SK-N-SH (cell line): Measurements from ENCODE around the gene CDK4. TPM values are rescaled to one million over a fixed set of nuclear protein-coding genes. Genes with fewer than 3 reads are reported as not detected.

ENCODE experiments used
- CTCF ChIA-PET: fragments of 300-600, 350-600 bp; formaldehyde crosslinking; extraction: SDS; loops from one replicate; lab custom pipeline; 2021; lab: Yijun Ruan, JAX
- POLR2A ChIA-PET: fragments of 350-600 bp; sonication (Branson Sonifier 250); formaldehyde crosslinking; extraction: SDS; loops from one replicate; lab custom pipeline; 2020; ENCODE audit warnings: antibody characterized with exemption, inconsistent platforms; lab: Yijun Ruan, JAX
- DNase-seq: peaks from one replicate; pipeline ENCODE4 v3.0.0; 2012
- H2AFZ ChIP-seq: fragments of 200-600 bp; sonication (generic); 2 replicates; pipeline ENCODE4 v1.8.1; 2016; ENCODE audit warnings: antibody characterized with exemption, mild to moderate bottlenecking, low read depth
- H3F3A ChIP-seq: fragments of 200-600 bp; sonication (generic); replicated peaks from 2 replicates; pipeline ENCODE3; 2016; ENCODE audit warnings: antibody characterized with exemption, mild to moderate bottlenecking; ENCODE audit not compliant: insufficient read depth
- H3K27ac ChIP-seq, 2 experiments: fragments of 200-500 bp in 1 of 2; fragments of 200-600 bp in 1 of 2; sonication (Bioruptor generic) in 1 of 2; sonication (generic), shearing (Covaris generic) in 1 of 2; 2 replicates each; pipeline versions ENCODE4 v1.5.1 to v1.6.1; 2014 to 2016; ENCODE audit warnings: low read depth in 2 of 2, inconsistent platforms in 1 of 2, low read length in 1 of 2, mild to moderate bottlenecking in 1 of 2, mixed read lengths in 1 of 2
- H3K27me3 ChIP-seq: fragments of 200-600 bp; sonication (generic), shearing (Covaris generic); 2 replicates; pipeline ENCODE4 v1.6.1; 2016; ENCODE audit warnings: mixed run types; ENCODE audit not compliant: insufficient read depth
- H3K36me3 ChIP-seq, 2 experiments: fragments of 200-500 bp in 1 of 2; fragments of 200-600 bp in 1 of 2; sonication (Bioruptor generic) in 1 of 2; sonication (generic) in 1 of 2; replicated peaks in 1 of 2; 2 replicates each; pipeline versions ENCODE3 to v1.5.1; 2014 to 2016; ENCODE audit warnings: low read length in 1 of 2, mild to moderate bottlenecking in 1 of 2; ENCODE audit not compliant: insufficient read depth in 2 of 2, control insufficient read depth in 1 of 2
- H3K4me1 ChIP-seq, 2 experiments: fragments of 200-500 bp in 1 of 2; fragments of 200-600 bp in 1 of 2; sonication (Bioruptor generic) in 1 of 2; sonication (generic), shearing (Covaris generic) in 1 of 2; 2 replicates each; pipeline versions ENCODE4 v1.5.1 to v1.6.1; 2014 to 2016; ENCODE audit warnings: low read depth in 1 of 2, low read length in 1 of 2, mixed run types in 1 of 2; ENCODE audit not compliant: insufficient read depth in 2 of 2, control insufficient read depth in 1 of 2
- H3K4me2 ChIP-seq: fragments of 200-600 bp; sonication (generic), shearing (Covaris generic); 2 replicates; pipeline ENCODE4 v1.6.1; 2017; ENCODE audit warnings: mixed run types
- H3K4me3 ChIP-seq, 2 experiments: fragments of 200-500 bp in 1 of 2; fragments of 200-600 bp in 1 of 2; sonication (Bioruptor generic) in 1 of 2; sonication (generic), shearing (Covaris generic) in 1 of 2; 2 replicates each; pipeline versions ENCODE4 v1.5.1 to v1.8.1; 2014 to 2016; ENCODE audit warnings: low read depth in 2 of 2, inconsistent platforms in 1 of 2, low read length in 1 of 2, mild to moderate bottlenecking in 1 of 2, mixed read lengths in 1 of 2, moderate library complexity in 1 of 2
- H3K79me2 ChIP-seq: fragments of 200-600 bp; sonication (generic); 2 replicates; pipeline ENCODE4 v1.8.1; 2017; ENCODE audit warnings: mild to moderate bottlenecking; ENCODE audit not compliant: insufficient read depth
- H3K9ac ChIP-seq: fragments of 200-600 bp; sonication (generic); 2 replicates; pipeline ENCODE4 v1.6.1; 2017; ENCODE audit warnings: mixed run types
- H3K9me2 ChIP-seq: fragments of 200-600 bp; sonication (generic); 2 replicates; pipeline ENCODE4 v1.6.1; 2017; ENCODE audit warnings: mixed run types
- H3K9me3 ChIP-seq: fragments of 200-600 bp; sonication (generic); 2 replicates; pipeline ENCODE4 v1.6.1; 2017; ENCODE audit warnings: mixed run types, mild to moderate bottlenecking, moderate library complexity
- H4K20me1 ChIP-seq: fragments of 200-600 bp; sonication (generic); 2 replicates; pipeline ENCODE4 v1.6.1; 2017; ENCODE audit warnings: mild to moderate bottlenecking, mixed run types; ENCODE audit not compliant: insufficient read depth
- EP300 ChIP-seq, 2 experiments: IDR thresholded peaks; 2 replicates each; pipeline versions ENCODE4 v1.4.0 to v1.6.1; 2012; ENCODE audit warnings: borderline replicate concordance in 1 of 2, low read depth in 1 of 2, low read length in 1 of 2
- FOXJ3 ChIP-seq: sonication (generic); formaldehyde crosslinking; IDR thresholded peaks from 2 replicates; pipeline ENCODE4 v1.5.1; 2020; ENCODE audit warnings: mild to moderate bottlenecking, missing genetic modification reagents
- FOXM1 ChIP-seq: IDR thresholded peaks from 2 replicates; pipeline ENCODE4 v1.4.0; 2012; ENCODE audit warnings: low read depth, mild to moderate bottlenecking
- GABPA ChIP-seq: IDR thresholded peaks from 2 replicates; pipeline ENCODE4 v1.4.0; 2012; ENCODE audit warnings: low read depth, mild to moderate bottlenecking
- GATA2 ChIP-seq: sonication (generic); formaldehyde crosslinking; IDR thresholded peaks from 2 replicates; pipeline ENCODE4 v1.5.0; 2020; ENCODE audit warnings: mild to moderate bottlenecking, missing genetic modification reagents
- IRF3 ChIP-seq: fragments of 150-350 bp; IDR thresholded peaks from 2 replicates; pipeline ENCODE4 v1.6.1; 2016; ENCODE audit warnings: mild to moderate bottlenecking, low read depth, low read length
- JUND ChIP-seq: IDR thresholded peaks from 2 replicates; pipeline ENCODE4 v1.4.0; 2012
- MEF2A ChIP-seq: IDR thresholded peaks from 2 replicates; pipeline ENCODE4 v1.4.0; 2012; ENCODE audit warnings: low read depth, borderline replicate concordance
- MXI1 ChIP-seq: IDR thresholded peaks from 2 replicates; pipeline ENCODE4 v1.6.1; 2012; ENCODE audit warnings: mild to moderate bottlenecking, low read depth, low read length, improper control_type of control experiment
- NFIC ChIP-seq: IDR thresholded peaks from 2 replicates; pipeline ENCODE4 v1.4.0; 2012; ENCODE audit warnings: borderline replicate concordance
- NRF1 ChIP-seq: IDR thresholded peaks from 2 replicates; pipeline ENCODE4 v1.6.1; 2012; ENCODE audit warnings: low read depth, mild to moderate bottlenecking, low read length
- RAD21 ChIP-seq: IDR thresholded peaks from 2 replicates; pipeline ENCODE4 v1.6.1; 2012; ENCODE audit warnings: mild to moderate bottlenecking, low read length
- RCOR1 ChIP-seq: fragments of 150-350 bp; IDR thresholded peaks from 2 replicates; pipeline ENCODE4 v1.6.1; 2017; ENCODE audit warnings: antibody characterized with exemption, low read length
- REST ChIP-seq: IDR thresholded peaks from 2 replicates; pipeline ENCODE4 v1.6.1; 2012; ENCODE audit warnings: mild to moderate bottlenecking, low read depth, low read length, moderate library complexity
- RFX5 ChIP-seq: IDR thresholded peaks from 2 replicates; pipeline ENCODE4 v1.6.1; 2012; ENCODE audit warnings: mild to moderate bottlenecking, improper control_type of control experiment, low read length
- RXRA ChIP-seq: IDR thresholded peaks from 2 replicates; pipeline ENCODE4 v1.4.0; 2012; ENCODE audit warnings: low read depth, mild to moderate bottlenecking, borderline replicate concordance
- SIN3A ChIP-seq: IDR thresholded peaks from 2 replicates; pipeline ENCODE4 v1.6.1; 2012; ENCODE audit warnings: low read depth, mild to moderate bottlenecking, low read length, moderate library complexity, borderline replicate concordance
- SMC3 ChIP-seq: IDR thresholded peaks from 2 replicates; pipeline ENCODE4 v1.6.1; 2012; ENCODE audit warnings: low read depth, low read length, improper control_type of control experiment
- TAF1 ChIP-seq: IDR thresholded peaks from 2 replicates; pipeline ENCODE4 v1.6.1; 2012; ENCODE audit warnings: low read depth, mild to moderate bottlenecking, low read length, moderate library complexity, borderline replicate concordance
- TCF12 ChIP-seq: IDR thresholded peaks from 2 replicates; pipeline ENCODE4 v1.4.0; 2012
- TEAD4 ChIP-seq: IDR thresholded peaks from 2 replicates; pipeline ENCODE4 v1.4.0; 2012; ENCODE audit warnings: mild to moderate bottlenecking, borderline replicate concordance; ENCODE audit not compliant: insufficient read depth
- USF1 ChIP-seq: IDR thresholded peaks from 2 replicates; pipeline ENCODE4 v1.4.0; 2012; ENCODE audit warnings: low read depth, borderline replicate concordance
- YY1 ChIP-seq: IDR thresholded peaks from 2 replicates; pipeline ENCODE4 v1.4.0; 2012; ENCODE audit warnings: low read depth, mild to moderate bottlenecking
- ZBTB33 ChIP-seq: IDR thresholded peaks from 2 replicates; pipeline ENCODE4 v1.4.0; 2012; ENCODE audit warnings: low read depth, borderline replicate concordance
- WGBS: methylation state at CpG from one replicate; pipeline ENCODE4 v1.1.6; 2017; ENCODE audit warnings: low lambda C conversion rate; 5-methylcytosine and 5-hydroxymethylcytosine counted together
- polyA plus RNA-seq, 3 experiments: library from polyadenylated mRNA; depleted of rRNA; stranded (reverse); fragments of >200 nt; gene quantifications; 2 replicates each; pipeline ENCODE4 v1.2.3, GENCODE V29; 2012

The CDK4 gene
- polyA plus RNA-seq, 1 of the 3 experiments (the other 2 are of a cell fraction) = 324 TPM

- Histone ChIP-seq H3K27ac (peak within 1 kb of the TSS in 1 of 2 experiments; percentile 65; a peak in 2 of 4 replicates), H3K27me3 (no peaks in the 10 kb centered on the region), H3K9me2 (no peaks in the 10 kb centered on the region), H3F3A (peaks cover 18% of the 10 kb centered on the region), H3K36me3 (peaks cover 24 to 35% of the 10 kb centered on the region in 2 experiments), H3K9ac (peak within 1 kb of the TSS; percentile 74), H3K4me1 (peaks cover 0 to 5% of the 10 kb centered on the region in 2 experiments; a peak in 1 of 4 replicates), H3K9me3 (no peaks in the 10 kb centered on the region), H2AFZ (peak within 1 kb of the TSS; percentile 45; the same call in 1 of the 2 replicates), H3K4me2 (peak within 1 kb of the TSS; percentile 92), H3K4me3 (peak within 1 kb of the TSS; percentile 82 to 93), H3K79me2 (peaks cover 35% of the 10 kb centered on the region), H4K20me1 (no peaks in the 10 kb centered on the region)
- CTCF ChIA-PET = interaction anchor here (0.6 to 2.0 kb wide), 24 partner anchors 9 to 1360 kb away, joined by 3 to 17 read pairs (median 4); partner anchors contain the start of genes CDK4, EEF1AKMT3 and METTL1
- 2% methylated on average over 42 of the region's 45 CpGs for WGBS
- DNase-seq = peak; percentile 85
- POLR2A ChIA-PET = no interaction called here
- TF ChIP-seq IRF3 (no peak), ZBTB33 (peak; percentile 91; the same call in 1 of the 2 replicates), EP300 (IDR thresholded peaks at IDR 0.05; ENCODE audit: borderline replicate concordance in 1 of 2, low read depth in 1 of 2, low read length in 1 of 2) (no peak), GATA2 (CRISPR knock-in tag) (no peak), RXRA (no peak), TCF12 (peak; percentile 40; the same call in 1 of the 2 replicates), MEF2A (no peak), REST (peak; percentile 72; the same call in 1 of the 2 replicates), TAF1 (peak; percentile 91), NFIC (no peak), SMC3 (peak; percentile 47), USF1 (no peak), JUND (no peak; the same call in 1 of the 2 replicates), GABPA (peak; percentile 65), NRF1 (no peak), YY1 (peak; percentile 73), TEAD4 (no peak), FOXJ3 (CRISPR knock-in tag) (peak; percentile 43; the same call in 1 of the 2 replicates), RCOR1 (no peak), SIN3A (peak; percentile 92), RFX5 (no peak), FOXM1 (no peak), MXI1 (peak; percentile 93), RAD21 (peak; percentile 35; the same call in 1 of the 2 replicates)
These were observed 30.7 kb upstream of the CDK4 start, which contains the start of gene TSFM for GRCh38 chr12:57782608-57783465. Gene TSFM, plus strand, starts transcription at chr12:57782787. Its CDS starts 15 bp downstream, at chr12:57782802.
